ENCODE data around the gene LRSAM1.

LRSAM1 gene

GRCh38 chr9:127444921-127445850, 6.1 kb upstream of the LRSAM1 start:
- no peak for TF ChIP-seq CTCF (conservative IDR thresholded peaks at IDR 0.05; ENCODE audit: low read depth, low read length)
- no peak overlapping the region for H3K4me3 ChIP-seq (ENCODE audit: low read depth, low read length)
- DNase-seq (ENCODE audit: low read depth) = no peak

GRCh38 chr9:127445851-127446712, 5.2 kb upstream of the LRSAM1 start:
- no peak overlapping the region for H3K4me3 ChIP-seq (ENCODE audit: low read depth, low read length)
- DNase-seq (ENCODE audit: low read depth) = no peak
- no peak for TF ChIP-seq CTCF (conservative IDR thresholded peaks at IDR 0.05; ENCODE audit: low read depth, low read length)

GRCh38 chr9:127446713-127447415, 4.4 kb upstream of the LRSAM1 start:
- no peak for DNase-seq (ENCODE audit: low read depth)
- no peak for TF ChIP-seq CTCF (conservative IDR thresholded peaks at IDR 0.05; ENCODE audit: low read depth, low read length)
- H3K4me3 ChIP-seq (ENCODE audit: low read depth, low read length) = no peak overlapping the region

- no peak overlapping the region for H3K4me3 ChIP-seq (ENCODE audit: low read depth, low read length)
- TF ChIP-seq CTCF (conservative IDR thresholded peaks at IDR 0.05; ENCODE audit: low read depth, low read length) = no peak
- no peak for DNase-seq (ENCODE audit: low read depth)
Measured at GRCh38 chr9:127447416-127448111, 3.7 kb upstream of the LRSAM1 start.

- DNase-seq (ENCODE audit: low read depth) = peak; percentile 39
- TF ChIP-seq CTCF (conservative IDR thresholded peaks at IDR 0.05; ENCODE audit: low read depth, low read length) = no peak
- H3K4me3 ChIP-seq (ENCODE audit: low read depth, low read length) = peak overlapping the region; percentile 97
Measured at GRCh38 chr9:127448112-127448805, 3.1 kb upstream of the LRSAM1 start.

All from choroid plexus epithelial cell (primary cell).